ENCODE data around the gene ZSCAN32.

ZSCAN32 gene

GRCh38 chr16:3431779-3432219 lies 31.0 kb upstream of the ZSCAN32 start:
- H3K36me3 ChIP-seq (ENCODE audit: control insufficient read depth, insufficient read depth, low read length) = peaks cover 2% of the 10 kb centered on the region; the same call in 1 of the 2 replicates
- H3K27me3 ChIP-seq (replicated peaks; ENCODE audit: control insufficient read depth, insufficient read depth, low read length) = no peaks in the 10 kb centered on the region
- no peak for TF ChIP-seq CTCF (IDR thresholded peaks at IDR 0.05; ENCODE audit: insufficient read depth, low read length, poor library complexity, severe bottlenecking)
- no peak overlapping the region for H3K4me3 ChIP-seq (replicated peaks; ENCODE audit: low read depth, low read length)
- peak; percentile 33 for DNase-seq (ENCODE audit: extremely low read depth, insufficient read length)

- no peak overlapping the region for H3K4me3 ChIP-seq (replicated peaks; ENCODE audit: low read depth, low read length)
- TF ChIP-seq CTCF (IDR thresholded peaks at IDR 0.05; ENCODE audit: insufficient read depth, low read length, poor library complexity, severe bottlenecking) = no peak
- DNase-seq (ENCODE audit: extremely low read depth, insufficient read length) = no peak
- peaks cover 1% of the 10 kb centered on the region for H3K36me3 ChIP-seq (ENCODE audit: control insufficient read depth, insufficient read depth, low read length)
- no peaks in the 10 kb centered on the region for H3K27me3 ChIP-seq (replicated peaks; ENCODE audit: control insufficient read depth, insufficient read depth, low read length)
Measured at GRCh38 chr16:3413730-3414379, 13.1 kb upstream of the ZSCAN32 start.

- peaks cover 8% of the 10 kb centered on the region for H3K36me3 ChIP-seq (ENCODE audit: control insufficient read depth, insufficient read depth, low read length)
- no peak overlapping the region for H3K4me3 ChIP-seq (replicated peaks; ENCODE audit: low read depth, low read length)
- TF ChIP-seq CTCF (IDR thresholded peaks at IDR 0.05; ENCODE audit: insufficient read depth, low read length, poor library complexity, severe bottlenecking) = no peak
- DNase-seq (ENCODE audit: extremely low read depth, insufficient read length) = no peak
- H3K27me3 ChIP-seq (replicated peaks; ENCODE audit: control insufficient read depth, insufficient read depth, low read length) = no peaks in the 10 kb centered on the region; the same call in 1 of the 2 replicates
Measured at GRCh38 chr16:3408561-3409197, 7.9 kb upstream of the ZSCAN32 start.

GRCh38 chr16:3401719-3402397 lies 1.1 kb upstream of the ZSCAN32 start:
- DNase-seq (ENCODE audit: extremely low read depth, insufficient read length) = peak; percentile 15
- Histone ChIP-seq H3K27me3 (replicated peaks; ENCODE audit: control insufficient read depth, insufficient read depth, low read length) (no peaks in the 10 kb centered on the region; the same call in 1 of the 2 replicates), H3K4me3 (replicated peaks; ENCODE audit: low read depth, low read length) (peak overlapping the region; percentile 72), H3K36me3 (ENCODE audit: control insufficient read depth, insufficient read depth, low read length) (peaks cover 14% of the 10 kb centered on the region)
- no peak for TF ChIP-seq CTCF (IDR thresholded peaks at IDR 0.05; ENCODE audit: insufficient read depth, low read length, poor library complexity, severe bottlenecking)

- DNase-seq (ENCODE audit: extremely low read depth, insufficient read length) = no peak
- no peak for TF ChIP-seq CTCF (IDR thresholded peaks at IDR 0.05; ENCODE audit: insufficient read depth, low read length, poor library complexity, severe bottlenecking)
- Histone ChIP-seq H3K4me3 (replicated peaks; ENCODE audit: low read depth, low read length) (peak overlapping the region; percentile 72), H3K27me3 (replicated peaks; ENCODE audit: control insufficient read depth, insufficient read depth, low read length) (no peaks in the 10 kb centered on the region; the same call in 1 of the 2 replicates), H3K36me3 (ENCODE audit: control insufficient read depth, insufficient read depth, low read length) (peaks cover 18% of the 10 kb centered on the region)
Measured at GRCh38 chr16:3400446-3400778, 392 bp downstream of the ZSCAN32 start.
